ENCODE measurements around the gene CCDC158. TPM values are rescaled to one million over a fixed set of nuclear protein-coding genes. Genes with fewer than 3 reads are reported as not detected.

The CCDC158 gene
- total and polyA plus RNA-seq, 2 of the 8 experiments (the other 6 are each of a cell fraction or from before 2014, with no cell fraction given) = not detected

- TF ChIP-seq SAP30 (IDR thresholded peaks at IDR 0.05; ENCODE audit: insufficient read depth, insufficient replicate concordance, low read length) = no peak
- TF ChIP-seq CHD2 (IDR thresholded peaks at IDR 0.05; ENCODE audit: low read length) = no peak
- no peak for TF ChIP-seq CTCF (IDR thresholded peaks at IDR 0.05; ENCODE audit: control extremely low read depth in 1 of 3, insufficient read depth in 1 of 3, low read depth in 1 of 3, low read length in 3 of 3)
- TF ChIP-seq TAF1 (IDR thresholded peaks at IDR 0.05; ENCODE audit: low read depth, low read length) = no peak
Observed at GRCh38 chr4:76325072-76325471, 95.9 kb downstream of the CCDC158 start (continued).

Data from H1 (cell line).